GM12874 (cell line): ENCODE data around the gene SPC25.

Experiments
- TF ChIP-seq, protein P1 (sequence below): IDR thresholded peaks from 2 replicates; pipeline ENCODE4 v1.5.1; 2011; ENCODE audit warnings: low read depth, mild to moderate bottlenecking, control low read depth, low read length, moderate library complexity; ENCODE audit not compliant: insufficient read depth

The SPC25 gene

DNA sequence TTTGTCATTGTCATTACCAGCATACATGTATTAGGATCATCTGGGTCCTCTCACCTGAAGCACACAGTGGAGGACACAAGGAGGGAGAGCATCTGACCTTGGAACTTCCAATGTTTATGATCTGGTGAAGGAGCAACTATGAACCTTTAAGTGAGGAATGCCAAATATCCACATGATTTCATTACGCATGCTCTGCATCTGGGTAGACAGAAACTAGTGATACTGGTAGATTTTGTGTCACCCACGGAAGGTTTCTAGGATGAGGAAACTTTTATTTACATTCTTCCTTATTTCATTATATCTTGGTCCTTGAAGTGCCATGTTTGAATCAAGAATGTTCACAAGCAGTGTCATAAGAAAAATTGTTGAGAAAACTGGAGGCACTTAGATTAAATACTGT lies 32.1 kb downstream of the SPC25 start:
- TF ChIP-seq, protein P1, sequence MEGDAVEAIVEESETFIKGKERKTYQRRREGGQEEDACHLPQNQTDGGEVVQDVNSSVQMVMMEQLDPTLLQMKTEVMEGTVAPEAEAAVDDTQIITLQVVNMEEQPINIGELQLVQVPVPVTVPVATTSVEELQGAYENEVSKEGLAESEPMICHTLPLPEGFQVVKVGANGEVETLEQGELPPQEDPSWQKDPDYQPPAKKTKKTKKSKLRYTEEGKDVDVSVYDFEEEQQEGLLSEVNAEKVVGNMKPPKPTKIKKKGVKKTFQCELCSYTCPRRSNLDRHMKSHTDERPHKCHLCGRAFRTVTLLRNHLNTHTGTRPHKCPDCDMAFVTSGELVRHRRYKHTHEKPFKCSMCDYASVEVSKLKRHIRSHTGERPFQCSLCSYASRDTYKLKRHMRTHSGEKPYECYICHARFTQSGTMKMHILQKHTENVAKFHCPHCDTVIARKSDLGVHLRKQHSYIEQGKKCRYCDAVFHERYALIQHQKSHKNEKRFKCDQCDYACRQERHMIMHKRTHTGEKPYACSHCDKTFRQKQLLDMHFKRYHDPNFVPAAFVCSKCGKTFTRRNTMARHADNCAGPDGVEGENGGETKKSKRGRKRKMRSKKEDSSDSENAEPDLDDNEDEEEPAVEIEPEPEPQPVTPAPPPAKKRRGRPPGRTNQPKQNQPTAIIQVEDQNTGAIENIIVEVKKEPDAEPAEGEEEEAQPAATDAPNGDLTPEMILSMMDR, result no peak

DNA sequence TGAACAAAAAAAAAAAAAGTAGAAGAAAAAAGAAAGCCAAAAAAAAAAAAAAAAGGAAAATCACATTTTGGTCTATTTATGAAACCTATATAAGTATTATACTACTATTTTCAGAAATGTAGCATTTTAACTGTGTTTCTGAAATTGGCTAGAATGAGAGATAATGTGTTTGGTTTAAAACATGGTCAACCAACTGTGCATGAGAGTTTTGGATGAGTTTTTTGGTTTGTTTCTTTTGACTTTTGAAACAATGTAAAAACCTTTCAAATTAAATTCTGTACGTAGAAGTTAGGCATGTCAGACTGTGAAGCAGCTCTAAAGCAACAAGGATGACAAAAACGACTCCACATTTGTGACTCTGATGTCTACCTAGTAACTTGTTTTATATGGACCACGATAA lies 34.6 kb downstream of the SPC25 start:
- TF ChIP-seq, protein P1, result no peak

DNA sequence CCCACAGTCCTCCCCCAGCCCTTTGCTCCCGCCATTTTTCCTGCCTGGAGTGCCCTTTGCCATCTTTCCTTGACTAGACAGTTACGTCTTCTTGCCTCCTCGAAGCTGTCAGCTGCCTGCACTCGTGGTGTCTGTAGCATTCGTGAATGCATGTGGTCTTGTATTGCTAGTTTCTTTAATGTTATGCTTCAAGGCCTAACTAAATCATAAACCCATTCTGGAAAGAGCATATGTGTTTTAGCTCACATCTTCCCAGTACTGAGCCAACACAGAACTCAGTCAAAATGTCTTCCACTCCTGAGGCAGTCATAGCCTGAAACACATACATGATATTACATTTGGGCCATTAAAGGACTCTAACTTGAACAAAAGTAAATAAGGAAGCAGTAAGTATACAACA lies 35.6 kb downstream of the SPC25 start:
- TF ChIP-seq, protein P1, result no peak

DNA sequence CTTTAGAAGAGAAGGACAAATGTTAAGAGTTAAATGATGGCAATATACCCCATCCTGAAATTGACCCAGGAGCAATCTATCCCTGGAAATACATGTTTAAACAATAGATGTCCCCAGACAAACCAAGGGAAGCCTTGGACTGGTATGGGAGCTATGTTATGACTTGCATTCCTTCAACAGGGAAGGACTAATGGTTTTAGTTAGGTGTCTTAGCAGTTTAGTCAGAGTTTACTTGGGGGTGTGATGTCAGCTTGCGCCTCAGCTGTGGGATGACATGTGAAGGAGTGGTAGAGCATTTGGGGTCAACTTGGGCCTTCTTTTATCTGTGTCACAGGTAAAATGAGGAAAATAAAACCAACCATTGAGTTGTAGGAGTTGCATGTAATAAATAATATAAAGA lies 36.8 kb downstream of the SPC25 start:
- TF ChIP-seq, protein P1, result no peak

DNA sequence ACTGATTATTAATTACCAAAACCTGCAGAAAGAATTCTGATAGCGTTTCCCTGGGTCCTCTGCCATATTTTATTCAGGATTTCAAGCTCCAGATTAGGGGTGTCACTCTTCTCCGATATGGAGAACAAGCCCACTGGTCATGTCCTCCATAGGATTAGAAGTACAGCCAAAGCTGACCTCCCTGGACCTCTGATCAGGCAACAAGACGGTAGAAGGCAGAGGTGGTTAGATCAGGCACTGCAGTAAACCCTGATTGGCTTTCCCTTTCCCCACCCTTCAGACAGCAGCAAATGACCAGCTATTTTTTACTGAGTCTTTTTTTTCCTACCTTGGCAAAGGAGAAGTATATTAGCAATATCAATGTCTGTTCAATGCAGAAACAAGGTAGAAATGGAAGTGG lies 37.7 kb downstream of the SPC25 start:
- TF ChIP-seq, protein P1, result no peak

DNA sequence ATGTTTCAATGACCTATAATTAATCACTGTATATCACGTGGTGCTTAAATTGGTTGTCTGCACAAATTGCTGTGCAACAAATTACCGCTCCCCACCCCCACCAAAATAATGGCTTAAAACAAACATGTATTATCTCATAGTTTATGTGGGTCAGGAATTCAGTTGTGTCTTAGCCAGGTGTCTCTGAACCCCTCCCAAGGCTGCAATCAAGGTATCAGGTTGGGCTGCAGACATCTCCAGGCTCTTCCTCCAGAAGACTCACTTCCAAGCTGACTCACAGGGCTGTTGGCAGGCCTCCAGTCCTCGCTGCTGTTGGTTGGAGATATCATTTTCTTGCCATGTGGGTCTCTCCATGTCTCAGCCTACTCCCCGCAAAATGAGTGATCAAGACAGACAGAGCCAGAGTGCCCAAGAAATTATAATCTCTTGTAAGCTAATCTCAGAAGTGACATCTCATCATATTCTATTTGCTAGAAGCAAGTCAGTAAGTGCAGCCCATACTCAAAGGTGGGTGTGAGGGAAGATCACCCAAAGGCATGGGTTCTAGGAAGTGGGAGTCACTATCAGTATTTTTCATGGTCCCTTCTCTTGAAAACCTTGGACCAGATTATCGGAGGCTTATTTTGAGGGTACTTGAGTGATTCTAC lies 38.4 kb downstream of the SPC25 start:
- TF ChIP-seq, protein P1, result no peak

DNA sequence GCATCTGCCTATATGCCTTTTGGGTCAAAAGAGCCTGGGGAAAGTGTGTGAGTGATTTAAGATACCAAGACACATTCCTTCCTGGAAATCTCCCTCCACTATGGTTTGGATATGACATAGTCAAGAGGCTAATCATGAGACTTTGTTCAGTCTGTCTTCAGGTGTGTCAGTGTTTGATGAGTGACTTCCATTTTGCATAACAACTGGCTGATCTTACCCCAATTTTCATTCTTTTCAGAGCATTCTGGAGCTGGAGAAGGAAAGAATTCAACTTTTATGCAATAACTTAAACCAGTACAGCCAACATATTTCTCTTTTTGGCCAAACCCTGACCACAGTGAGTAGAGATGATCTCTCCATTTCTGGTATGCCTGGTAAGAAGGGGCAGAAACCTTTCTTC lies 39.4 kb downstream of the SPC25 start:
- TF ChIP-seq, protein P1, result no peak
